HepG2 (cell line): ENCODE results near the gene CAND2. TPM values are rescaled to one million over a fixed set of nuclear protein-coding genes. Genes with fewer than 3 reads are reported as not detected.

ENCODE experiments used
- ATAC-seq: fragments of 200-7000 bp; cut with Tn5 transposase; 3 replicates; pipeline ENCODE4 v1.9.1; 2020; ENCODE audit warnings: mild to moderate bottlenecking, moderate library complexity
- BruUV-seq: library from RNA; stranded (reverse); fragments of 400-500 nt; replicated peaks from 2 replicates; lab custom pipeline; 2021; lab: Mats Ljungman, UMichigan
- CTCF ChIA-PET: fragments of 300-600 bp; formaldehyde crosslinking; extraction: SDS; loops from one replicate; lab custom pipeline; 2021; ENCODE audit warnings: low total read pairs, inconsistent platforms, low intra/inter-chr PET ratio; lab: Yijun Ruan, JAX
- POLR2A ChIA-PET: fragments of 350-600 bp; sonication (Branson Sonifier 250); formaldehyde crosslinking; loops from one replicate; lab custom pipeline; 2020; ENCODE audit warnings: antibody characterized with exemption, inconsistent platforms; lab: Yijun Ruan, JAX
- DNase-seq: peaks from one replicate; pipeline ENCODE4 v3.0.0-alpha.2; 2015; ENCODE audit warnings: low spot score
- FAIRE-seq: peaks from 3 replicates; lab custom pipeline; 2011; peaks lifted over from hg19 to GRCh38; lab: Jason Lieb, UNC
- H2AFZ ChIP-seq: one replicate; pipeline ENCODE4 v1.6.1; 2011; ENCODE audit warnings: low read length, inconsistent platforms
- H3K27ac ChIP-seq: fragments of 300-600 bp; 3 replicates; pipeline ENCODE4 v1.8.0; 2011; ENCODE audit warnings: mixed run types, mild to moderate bottlenecking, mixed read lengths, low read length, inconsistent platforms; ENCODE audit not compliant: insufficient read depth; ENCODE audit errors: extremely low read length
- H3K27me3 ChIP-seq, 2 experiments: fragments of 200-600 bp in 1 of 2; 2 replicates in 1 of 2; 3 replicates in 1 of 2; pipeline versions ENCODE4 v1.6.0 to v1.8.0; 2011; ENCODE audit warnings: low read length in 2 of 2, mild to moderate bottlenecking in 2 of 2, moderate library complexity in 2 of 2, inconsistent platforms in 1 of 2; ENCODE audit not compliant: insufficient read depth in 2 of 2, control insufficient read depth in 1 of 2
- H3K36me3 ChIP-seq, 2 experiments: fragments of 200-600 bp in 1 of 2; replicated peaks in 1 of 2; 2 replicates in 1 of 2; 3 replicates in 1 of 2; pipeline versions ENCODE4 v1.5.1 to v1.8.0; 2011; ENCODE audit warnings: low read length in 2 of 2, inconsistent platforms in 1 of 2; ENCODE audit not compliant: insufficient read depth in 2 of 2, control insufficient read depth in 1 of 2
- H3K4me1 ChIP-seq: 2 replicates; pipeline ENCODE4 v1.5.1; 2012; ENCODE audit warnings: low read length, inconsistent platforms; ENCODE audit not compliant: insufficient read depth
- H3K4me2 ChIP-seq: 2 replicates; pipeline ENCODE4 v1.6.0; 2011; ENCODE audit warnings: low read depth, low read length, inconsistent platforms
- H3K4me3 ChIP-seq, 3 experiments: fragments of 200-600 bp in 1 of 3; sonication (generic), shearing (Covaris generic) in 1 of 3; replicated peaks in 1 of 3; 2 replicates each; pipeline ENCODE4 v1.5.1; 2011 to 2016; ENCODE audit warnings: low read length in 3 of 3, inconsistent platforms in 2 of 3, low read depth in 2 of 3, mild to moderate bottlenecking in 2 of 3, control low read depth in 1 of 3, mixed read lengths in 1 of 3; ENCODE audit not compliant: insufficient read depth in 1 of 3
- H3K79me2 ChIP-seq: one replicate; pipeline ENCODE4 v1.6.1; 2011; ENCODE audit warnings: low read length, inconsistent platforms; ENCODE audit not compliant: insufficient read depth
- H3K9ac ChIP-seq: 2 replicates; pipeline ENCODE4 v1.6.0; 2011; ENCODE audit warnings: mild to moderate bottlenecking, low read depth, low read length, inconsistent platforms; ENCODE audit not compliant: insufficient read depth
- H3K9me3 ChIP-seq: 2 replicates; pipeline ENCODE4 v1.5.1; 2012; ENCODE audit warnings: mild to moderate bottlenecking, low read length
- H4K20me1 ChIP-seq: 2 replicates; pipeline ENCODE4 v1.6.0; 2011; ENCODE audit warnings: inconsistent platforms, mild to moderate bottlenecking, low read length, moderate library complexity; ENCODE audit not compliant: insufficient read depth
- MAZ ChIP-seq, 2 experiments: sonication (generic) in 1 of 2; formaldehyde crosslinking in 1 of 2; IDR thresholded peaks; 2 replicates each; pipeline versions ENCODE4 v1.5.0 to v1.6.1; 2012 to 2020; ENCODE audit warnings: low read depth in 2 of 2, mild to moderate bottlenecking in 2 of 2, borderline replicate concordance in 1 of 2, improper control_type of control experiment in 1 of 2, low read length in 1 of 2, missing genetic modification reagents in 1 of 2, moderate library complexity in 1 of 2
- MBD4 ChIP-seq: IDR thresholded peaks from 2 replicates; pipeline ENCODE4 v1.6.1; 2012; ENCODE audit warnings: low read length, inconsistent platforms, borderline replicate concordance
- NCOR1 ChIP-seq: fragments of 200-600 bp; sonication (generic); IDR thresholded peaks from 2 replicates; pipeline ENCODE4 v1.7.0; 2017; ENCODE audit warnings: antibody characterized with exemption, low read length, borderline replicate concordance
- NFIC ChIP-seq: IDR thresholded peaks from 2 replicates; pipeline ENCODE4 v1.6.1; 2012; ENCODE audit warnings: mild to moderate bottlenecking, low read length, inconsistent platforms
- POLR2AphosphoS2 ChIP-seq: IDR thresholded peaks from 2 replicates; pipeline ENCODE4 v1.6.1; 2011; ENCODE audit warnings: low read depth, low read length, improper control_type of control experiment
- SOX5 ChIP-seq: IDR thresholded peaks from 2 replicates; pipeline ENCODE4 v1.6.1; 2016; ENCODE audit warnings: borderline replicate concordance
- SRSF9 ChIP-seq: fragments of 200-400 bp; formaldehyde crosslinking; IDR thresholded peaks from 2 replicates; pipeline ENCODE4 v1.6.1; 2018; ENCODE audit warnings: borderline replicate concordance, mild to moderate bottlenecking, low read depth, low read length; ENCODE audit not compliant: insufficient read depth, poor library complexity, severe bottlenecking
- TBL1XR1 ChIP-seq: fragments of 150-350 bp; IDR thresholded peaks from 2 replicates; pipeline ENCODE4 v1.6.1; 2014; ENCODE audit warnings: borderline replicate concordance, low read length; ENCODE audit not compliant: partially characterized antibody
- ZNF343 ChIP-seq: sonication (generic); formaldehyde crosslinking; IDR thresholded peaks from 2 replicates; pipeline ENCODE4 v1.4.0; 2020; ENCODE audit warnings: mild to moderate bottlenecking, missing genetic modification reagents
- ZNF468 ChIP-seq: sonication (generic); formaldehyde crosslinking; IDR thresholded peaks from 2 replicates; pipeline ENCODE4 v1.8.0; 2022; ENCODE audit warnings: mild to moderate bottlenecking, moderate library complexity, missing genetic modification reagents
- ZNF75D ChIP-seq: sonication (generic); formaldehyde crosslinking; IDR thresholded peaks from 2 replicates; pipeline ENCODE4 v1.8.1; 2023; ENCODE audit warnings: missing genetic modification reagents, mild to moderate bottlenecking, borderline replicate concordance
- WGBS: methylation state at CpG from one replicate; pipeline ENCODE4 v1.1.6; 2017; ENCODE audit warnings: low lambda C conversion rate; 5-methylcytosine and 5-hydroxymethylcytosine counted together
- in situ Hi-C: cut with HindIII; loops from 2 replicates; pipeline ENCODE4 v1.10.0; 2017; ENCODE audit warnings: low pct_unique_long_range_greater_than_20kb; ENCODE audit not compliant: extremely low pct_ligation_motif_present
- intact Hi-C: fragments of 100-400 bp; cut with micrococcal nuclease; formaldehyde crosslinking; loops from one replicate; pipeline ENCODE4 v1.10.0; 2022; ENCODE audit not compliant: unreplicated experiment
- polyA plus RNA-seq, 8 experiments: library from polyadenylated mRNA; depleted of rRNA in 3 of 8; stranded (reverse) in 7 of 8; unstranded in 1 of 8; fragments of >200 nt; fragmentation: Illumina TruSeq in 4 of 8; extraction: Trizol in 4 of 8; gene quantifications; 2 replicates each; pipeline versions ENCODE4 v1.2.1 to v1.2.3, GENCODE V29; 2011 to 2016; ENCODE audit warnings: low read depth in 4 of 8, missing spikeins in 1 of 8, mixed read lengths in 1 of 8; ENCODE audit not compliant: insufficient read depth in 1 of 8
- total RNA-seq, 5 experiments: library from RNA; depleted of rRNA; stranded (reverse); fragments of >200 nt; fragmentation: Illumina TruSeq; extraction: Trizol; gene quantifications; 2 replicates each; pipeline ENCODE4 v1.2.3, GENCODE V29; 2016; ENCODE audit warnings: low read depth in 1 of 5
- TF ChIP-seq, protein P1 (sequence below): sonication (generic); formaldehyde crosslinking; IDR thresholded peaks from 2 replicates; pipeline ENCODE4 v1.8.0; 2022; ENCODE audit warnings: mild to moderate bottlenecking, missing genetic modification reagents
- TF ChIP-seq, protein P2 (sequence below): sonication (generic); formaldehyde crosslinking; IDR thresholded peaks from 2 replicates; pipeline ENCODE4 v1.5.1; 2020; ENCODE audit warnings: missing genetic modification reagents, mild to moderate bottlenecking, borderline replicate concordance
- TF ChIP-seq, protein P3 (sequence below): sonication (generic); formaldehyde crosslinking; IDR thresholded peaks from 2 replicates; pipeline ENCODE4 v1.8.0; 2022; ENCODE audit warnings: missing genetic modification reagents, mild to moderate bottlenecking, inconsistent platforms, borderline replicate concordance

Gene CAND2
- total and polyA plus RNA-seq, 2 of the 13 experiments (the other 11 are each of a cell fraction or from before 2014, with no cell fraction given): 0.01 TPM; not detected in 1

DNA sequence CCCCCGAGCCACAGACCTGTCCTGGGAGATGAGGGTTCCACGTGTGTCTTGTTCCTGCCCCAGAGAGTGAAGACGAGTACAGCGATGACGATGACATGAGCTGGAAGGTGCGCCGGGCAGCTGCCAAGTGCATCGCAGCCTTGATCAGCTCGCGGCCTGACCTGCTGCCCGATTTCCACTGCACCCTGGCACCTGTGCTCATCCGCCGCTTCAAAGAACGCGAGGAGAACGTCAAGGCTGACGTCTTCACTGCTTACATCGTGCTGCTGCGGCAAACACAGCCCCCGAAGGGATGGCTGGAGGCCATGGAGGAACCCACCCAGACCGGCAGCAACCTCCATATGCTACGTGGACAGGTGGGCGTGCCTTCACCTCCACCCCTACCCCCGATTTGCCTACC, 18.6 kb downstream of the CAND2 start:
- no peak for ATAC-seq
- Histone ChIP-seq H3K9ac (no peak overlapping the region), H3K36me3 (no peaks in the 10 kb centered on the region), H3K4me2 (no peak overlapping the region), H3K4me1 (0 out of 2 replicates have a peak, but pooled peaks cover 5% of the 10 kb centered on the region), H2AFZ (no peak overlapping the region), H3K79me2 (no peaks in the 10 kb centered on the region), H4K20me1 (no peaks in the 10 kb centered on the region), H3K4me3 (no peak overlapping the region), H3K27ac (no peak overlapping the region), H3K27me3 (peaks cover 16 to 62% of the 10 kb centered on the region in 2 experiments), H3K9me3 (no peaks in the 10 kb centered on the region)
- POLR2A ChIA-PET: no interaction called here
- CTCF ChIA-PET: no interaction called here
- in situ Hi-C loops (no loop called here), intact Hi-C loops (no loop called here)
- WGBS: 49% methylated on average over 5 of the region's 24 CpGs
- no TSS peak for BruUV-seq
- TF ChIP-seq, protein P1, sequence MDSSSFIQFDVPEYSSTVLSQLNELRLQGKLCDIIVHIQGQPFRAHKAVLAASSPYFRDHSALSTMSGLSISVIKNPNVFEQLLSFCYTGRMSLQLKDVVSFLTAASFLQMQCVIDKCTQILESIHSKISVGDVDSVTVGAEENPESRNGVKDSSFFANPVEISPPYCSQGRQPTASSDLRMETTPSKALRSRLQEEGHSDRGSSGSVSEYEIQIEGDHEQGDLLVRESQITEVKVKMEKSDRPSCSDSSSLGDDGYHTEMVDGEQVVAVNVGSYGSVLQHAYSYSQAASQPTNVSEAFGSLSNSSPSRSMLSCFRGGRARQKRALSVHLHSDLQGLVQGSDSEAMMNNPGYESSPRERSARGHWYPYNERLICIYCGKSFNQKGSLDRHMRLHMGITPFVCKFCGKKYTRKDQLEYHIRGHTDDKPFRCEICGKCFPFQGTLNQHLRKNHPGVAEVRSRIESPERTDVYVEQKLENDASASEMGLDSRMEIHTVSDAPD (CRISPR knock-in tag): no peak
- no peak for TF ChIP-seq SRSF9
- no peak for TF ChIP-seq ZNF468 (CRISPR knock-in tag)
- no peak for TF ChIP-seq NCOR1
- TF ChIP-seq MBD4: no peak
- TF ChIP-seq ZNF75D (CRISPR knock-in tag): no peak
- TF ChIP-seq NFIC: no peak
- TF ChIP-seq TBL1XR1: no peak
- TF ChIP-seq, protein P2, sequence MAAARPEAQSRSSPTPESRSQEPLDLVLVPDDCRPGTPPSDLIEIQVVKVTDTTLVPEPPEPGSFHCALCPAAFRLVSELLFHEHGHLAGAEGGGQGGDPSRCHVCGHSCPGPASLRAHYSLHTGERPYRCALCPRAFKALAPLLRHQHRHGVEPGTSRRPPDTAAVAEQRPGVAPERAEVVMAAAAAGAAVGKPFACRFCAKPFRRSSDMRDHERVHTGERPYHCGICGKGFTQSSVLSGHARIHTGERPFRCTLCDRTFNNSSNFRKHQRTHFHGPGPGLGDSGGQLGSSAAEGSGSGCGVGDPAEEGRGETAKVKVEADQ (CRISPR knock-in tag): no peak
- TF ChIP-seq, protein P3, sequence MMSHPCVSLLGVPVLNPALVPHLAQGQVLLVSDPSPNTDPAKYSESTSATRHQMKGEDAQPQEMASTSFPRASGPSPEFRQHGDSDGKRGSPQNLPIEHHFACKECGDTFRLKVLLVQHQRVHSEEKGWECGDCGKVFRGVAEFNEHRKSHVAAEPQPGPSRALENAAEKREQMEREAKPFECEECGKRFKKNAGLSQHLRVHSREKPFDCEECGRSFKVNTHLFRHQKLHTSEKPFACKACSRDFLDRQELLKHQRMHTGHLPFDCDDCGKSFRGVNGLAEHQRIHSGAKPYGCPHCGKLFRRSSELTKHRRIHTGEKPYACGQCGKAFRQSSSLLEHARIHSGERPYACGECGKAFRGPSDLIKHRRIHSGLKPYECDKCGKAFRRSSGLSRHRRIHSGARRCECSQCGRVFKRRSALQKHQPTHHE: no peak
- no peak for TF ChIP-seq MAZ (IDR thresholded peaks at IDR 0.05; ENCODE audit: borderline replicate concordance, low read depth, low read length)
- TF ChIP-seq MAZ (CRISPR knock-in tag; IDR thresholded peaks at IDR 0.05; ENCODE audit: low read depth): no peak
- TF ChIP-seq ZNF343 (CRISPR knock-in tag): no peak
- TF ChIP-seq POLR2AphosphoS2: no peak
- TF ChIP-seq SOX5 (CRISPR knock-in tag): no peak
- FAIRE-seq: no peak
- no peak for DNase-seq
